Measurements from ENCODE around the gene METTL21A. TPM values are rescaled to one million over a fixed set of nuclear protein-coding genes. Genes with fewer than 3 reads are reported as not detected.

The METTL21A gene
- total and polyA plus RNA-seq, 2 experiments from 2014 or later: 86.0 to 118 TPM

GRCh38 chr2:207565736-207566500 lies 59.3 kb downstream of the METTL21A start (continued):
- TF ChIP-seq CTCF (conservative IDR thresholded peaks at IDR 0.05; ENCODE audit: low read depth in 2 of 2): no peak

Small RNAs within 50 kb of the gene (small RNA-seq; reads per million reads assigned to genes)
- not detected for gene RPS29P9 (ENCODE audit: low replicate concordance)

Other genes starting within 250 kb of the METTL21A start
- gene CREB1, start 95.4 kb downstream of the METTL21A start, total RNA-seq (2014; rRNA removed; shearing (Covaris generic)): 94.4 and 104 TPM in 2 replicates
- gene CREB1, start 95.4 kb downstream of the METTL21A start, polyA plus RNA-seq (2016; fragmentation: Nextera tagmentation; extraction: Ambion mirVana): 27.2 and 40.3 TPM in 2 replicates
- gene CCNYL1, start 86.2 kb upstream of the METTL21A start, total RNA-seq (2014; rRNA removed; shearing (Covaris generic)): 32.1 and 35.1 TPM in 2 replicates
- 19.6 and 20.8 TPM in 2 replicates for gene CCNYL1, start 86.2 kb upstream of the METTL21A start, polyA plus RNA-seq (2016; fragmentation: Nextera tagmentation; extraction: Ambion mirVana)
- 80.5 and 94.8 TPM in 2 replicates for gene FZD5, start 144.5 kb upstream of the METTL21A start, total RNA-seq (2014; rRNA removed; shearing (Covaris generic))
- gene FZD5, start 144.5 kb upstream of the METTL21A start, polyA plus RNA-seq (2016; fragmentation: Nextera tagmentation; extraction: Ambion mirVana): 28.1 and 32.3 TPM in 2 replicates